Stomach (tissue), 4 donors: ENCODE results near the gene DRG2.

Experiments used
- POLR2A ChIP-seq, 4 donors: fragments of 450-650 bp; IDR thresholded peaks; one replicate each; pipeline ENCODE4 v1.6.1; 2016; ENCODE audit warnings: antibody characterized with exemption in 4 of 4, control low read depth in 2 of 4, mild to moderate bottlenecking in 1 of 4, moderate library complexity in 1 of 4
- TF ChIP-seq, protein P1 (sequence below), 7 experiments: fragments of 450-650 bp in 4 of 7; fragments of 200-600 bp in 3 of 7; sonication (generic) in 3 of 7; IDR thresholded peaks; one replicate each; pipeline ENCODE4 v1.5.1; 2016 to 2019; ENCODE audit warnings: antibody characterized with exemption in 7 of 7, control low read depth in 2 of 7, mild to moderate bottlenecking in 1 of 7

GRCh38 chr17:18119166-18119745 lies 31.5 kb downstream of the DRG2 start:
- TF ChIP-seq POLR2A (IDR thresholded peaks at IDR 0.05): no peak
- TF ChIP-seq, protein P1, sequence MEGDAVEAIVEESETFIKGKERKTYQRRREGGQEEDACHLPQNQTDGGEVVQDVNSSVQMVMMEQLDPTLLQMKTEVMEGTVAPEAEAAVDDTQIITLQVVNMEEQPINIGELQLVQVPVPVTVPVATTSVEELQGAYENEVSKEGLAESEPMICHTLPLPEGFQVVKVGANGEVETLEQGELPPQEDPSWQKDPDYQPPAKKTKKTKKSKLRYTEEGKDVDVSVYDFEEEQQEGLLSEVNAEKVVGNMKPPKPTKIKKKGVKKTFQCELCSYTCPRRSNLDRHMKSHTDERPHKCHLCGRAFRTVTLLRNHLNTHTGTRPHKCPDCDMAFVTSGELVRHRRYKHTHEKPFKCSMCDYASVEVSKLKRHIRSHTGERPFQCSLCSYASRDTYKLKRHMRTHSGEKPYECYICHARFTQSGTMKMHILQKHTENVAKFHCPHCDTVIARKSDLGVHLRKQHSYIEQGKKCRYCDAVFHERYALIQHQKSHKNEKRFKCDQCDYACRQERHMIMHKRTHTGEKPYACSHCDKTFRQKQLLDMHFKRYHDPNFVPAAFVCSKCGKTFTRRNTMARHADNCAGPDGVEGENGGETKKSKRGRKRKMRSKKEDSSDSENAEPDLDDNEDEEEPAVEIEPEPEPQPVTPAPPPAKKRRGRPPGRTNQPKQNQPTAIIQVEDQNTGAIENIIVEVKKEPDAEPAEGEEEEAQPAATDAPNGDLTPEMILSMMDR (IDR thresholded peaks at IDR 0.05): no peak
